ELR (cell line): Measurements from ENCODE around the gene DELE1.

Experiments used
- DNase-seq: peaks from one replicate; pipeline ENCODE4 v3.0.0-alpha.2; 2015; ENCODE audit warnings: low read depth

The DELE1 gene

GRCh38 chr5:141923448-141924313 is at the start of gene DELE1:
TSS of gene DELE1 (plus strand) at chr5:141923871. CDS start at chr5:141923942, 71 bp downstream.
- DNase-seq, result peak; percentile 95

GRCh38 chr5:141873933-141874261 is 49.8 kb upstream of the DELE1 start:
- DNase-seq, result no peak

- DNase-seq, result no peak
Observed at GRCh38 chr5:141874262-141874964, 49.3 kb upstream of the DELE1 start.

GRCh38 chr5:141875022-141875740 is 48.5 kb upstream of the DELE1 start:
- no peak for DNase-seq

GRCh38 chr5:141875795-141876627 is 47.7 kb upstream of the DELE1 start:
- DNase-seq, result no peak

- DNase-seq, result no peak
Observed at GRCh38 chr5:141876628-141877355, 46.9 kb upstream of the DELE1 start.

- DNase-seq, result peak; percentile 24
Observed at GRCh38 chr5:141877356-141878185, 46.1 kb upstream of the DELE1 start.

- DNase-seq, result peak; percentile 52
Observed at GRCh38 chr5:141878186-141878710, 45.4 kb upstream of the DELE1 start, which contains the start of gene PCDH1. TSS of gene PCDH1 (minus strand) at chr5:141878410. CDS start at chr5:141878262, 148 bp downstream.

- DNase-seq, result peak; percentile 87
Observed at GRCh38 chr5:141878711-141879425, 44.8 kb upstream of the DELE1 start.

GRCh38 chr5:141879426-141879759 is 44.3 kb upstream of the DELE1 start:
- DNase-seq, result no peak

GRCh38 chr5:141879941-141880738 is 43.5 kb upstream of the DELE1 start:
- no peak for DNase-seq

GRCh38 chr5:141880961-141881801 is 42.5 kb upstream of the DELE1 start:
- DNase-seq, result no peak

- no peak for DNase-seq
Observed at GRCh38 chr5:141881886-141882285, 41.8 kb upstream of the DELE1 start.

- no peak for DNase-seq
Observed at GRCh38 chr5:141882594-141883183, 41.0 kb upstream of the DELE1 start.

- DNase-seq, result peak; percentile 32
Observed at GRCh38 chr5:141883184-141883891, 40.3 kb upstream of the DELE1 start.

GRCh38 chr5:141883892-141884318 is 39.8 kb upstream of the DELE1 start:
- no peak for DNase-seq
